Tongue (tissue), 2 donors: ENCODE data around the gene ALOX5AP. TPM values are rescaled to one million over a fixed set of nuclear protein-coding genes. Genes with fewer than 3 reads are reported as not detected.
A peak's percentile ranks its signal among the peaks of the same experiment; 100 is the strongest.

Experiments
- DNase-seq: peaks from one replicate; pipeline ENCODE4 v3.0.0-alpha.2; 2015
- total RNA-seq: library from RNA; depleted of rRNA; stranded (reverse); fragments of >200 nt; gene quantifications from one replicate; pipeline ENCODE4 v1.2.3, GENCODE V29; 2014

ALOX5AP gene
- total RNA-seq, result 0.72 TPM

DNA sequence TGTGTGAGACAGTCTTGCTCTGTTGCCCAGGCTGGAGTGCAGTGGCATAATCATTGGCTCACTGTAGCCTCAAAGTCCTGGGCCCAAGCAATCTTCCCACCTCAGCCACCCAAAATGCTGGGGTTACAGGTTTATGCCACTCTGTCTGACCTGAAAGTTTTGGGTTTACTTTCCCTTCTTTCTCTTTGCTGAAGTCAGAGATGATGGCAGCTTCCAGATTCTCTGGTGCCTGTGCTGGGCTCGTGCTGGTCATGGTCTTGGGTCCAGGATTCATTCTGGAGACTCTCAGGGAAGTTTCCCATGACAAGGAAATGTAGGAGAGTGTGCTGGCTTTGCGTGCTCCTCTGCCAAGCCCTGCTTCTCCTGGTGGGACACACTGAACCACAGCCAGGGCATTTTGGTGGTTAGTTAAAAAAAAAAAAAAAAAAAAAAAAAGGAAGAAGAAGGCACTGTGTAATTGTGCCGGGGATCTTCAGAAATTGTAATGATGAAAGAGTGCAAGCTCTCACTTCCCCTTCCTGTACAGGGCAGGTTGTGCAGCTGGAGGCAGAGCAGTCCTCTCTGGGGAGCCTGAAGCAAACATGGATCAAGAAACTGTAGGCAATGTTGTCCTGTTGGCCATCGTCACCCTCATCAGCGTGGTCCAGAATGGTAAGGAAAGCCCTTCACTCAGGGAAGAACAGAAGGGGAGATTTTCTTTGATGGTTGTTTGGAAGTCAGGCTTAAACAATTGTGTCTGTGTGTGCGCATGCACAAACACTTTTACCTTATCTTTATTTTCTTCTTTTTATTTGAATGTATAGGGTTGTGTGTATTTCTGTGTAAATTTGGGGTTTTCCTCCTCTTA, at the start of gene ALOX5AP:
Gene ALOX5AP, plus strand, starts transcription at position 519 of the 847 bp plus-strand sequence. Its CDS starts 63 bp downstream, at position 582.
- no peak for DNase-seq

DNA sequence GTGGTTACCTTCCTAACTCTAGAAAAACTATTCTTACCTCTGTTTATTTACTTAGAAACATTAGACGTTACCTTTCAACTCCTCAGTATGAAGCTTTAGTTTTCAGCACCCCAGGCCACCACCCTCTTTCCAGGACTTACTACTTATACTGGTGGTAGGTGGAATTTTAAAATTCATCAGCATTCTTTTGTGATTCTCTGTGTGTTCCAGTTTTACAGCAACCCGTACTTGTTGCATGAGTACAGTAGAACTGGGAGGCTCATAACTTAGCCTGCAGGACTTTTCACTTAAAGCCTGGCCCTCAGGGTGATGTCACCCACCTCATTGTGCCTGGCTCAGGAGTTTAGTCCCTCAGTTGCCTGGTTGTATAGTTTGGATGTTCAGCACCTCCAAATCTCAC, 49.4 kb upstream of the ALOX5AP start:
- no peak for DNase-seq

DNA sequence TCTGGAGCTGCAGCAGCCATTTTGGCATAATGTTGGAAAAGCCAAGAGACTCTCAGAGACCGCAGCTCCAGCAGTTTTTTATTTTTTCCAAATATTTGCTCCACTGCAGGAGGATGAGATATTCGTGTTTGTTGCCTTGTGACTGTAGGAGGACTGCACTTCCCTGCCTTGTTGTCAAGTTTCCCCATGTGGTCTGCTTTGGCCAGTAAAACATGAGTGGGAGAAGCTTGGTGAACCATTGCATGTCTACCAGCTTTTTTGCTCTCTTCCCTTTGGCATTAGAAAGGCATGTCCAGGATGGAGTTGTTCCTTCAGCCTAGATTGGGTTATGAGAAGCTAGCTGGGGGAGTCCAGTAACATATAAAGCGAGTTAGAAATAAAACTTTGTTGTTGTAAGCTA, 47.7 kb upstream of the ALOX5AP start:
- no peak for DNase-seq

DNA sequence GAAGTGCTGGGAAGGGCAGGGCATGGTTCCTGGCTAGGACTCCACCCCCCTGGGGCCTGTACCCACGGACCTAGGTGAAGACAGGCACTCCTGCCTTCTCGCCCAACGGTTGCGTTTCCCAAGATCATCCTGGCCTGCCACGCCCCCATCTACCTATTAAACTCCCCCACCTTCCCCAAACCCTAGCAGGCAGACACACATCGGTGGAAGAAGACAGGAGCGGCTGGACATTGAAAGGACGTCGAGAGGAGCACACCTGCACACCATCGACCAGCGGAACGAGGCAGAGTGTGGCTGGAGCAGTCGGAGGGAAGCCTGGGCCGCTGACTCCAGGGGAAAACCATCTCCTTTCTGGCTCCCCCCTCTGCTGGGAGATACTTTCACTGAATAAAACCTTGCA, 45.6 kb upstream of the ALOX5AP start:
- DNase-seq, result no peak

DNA sequence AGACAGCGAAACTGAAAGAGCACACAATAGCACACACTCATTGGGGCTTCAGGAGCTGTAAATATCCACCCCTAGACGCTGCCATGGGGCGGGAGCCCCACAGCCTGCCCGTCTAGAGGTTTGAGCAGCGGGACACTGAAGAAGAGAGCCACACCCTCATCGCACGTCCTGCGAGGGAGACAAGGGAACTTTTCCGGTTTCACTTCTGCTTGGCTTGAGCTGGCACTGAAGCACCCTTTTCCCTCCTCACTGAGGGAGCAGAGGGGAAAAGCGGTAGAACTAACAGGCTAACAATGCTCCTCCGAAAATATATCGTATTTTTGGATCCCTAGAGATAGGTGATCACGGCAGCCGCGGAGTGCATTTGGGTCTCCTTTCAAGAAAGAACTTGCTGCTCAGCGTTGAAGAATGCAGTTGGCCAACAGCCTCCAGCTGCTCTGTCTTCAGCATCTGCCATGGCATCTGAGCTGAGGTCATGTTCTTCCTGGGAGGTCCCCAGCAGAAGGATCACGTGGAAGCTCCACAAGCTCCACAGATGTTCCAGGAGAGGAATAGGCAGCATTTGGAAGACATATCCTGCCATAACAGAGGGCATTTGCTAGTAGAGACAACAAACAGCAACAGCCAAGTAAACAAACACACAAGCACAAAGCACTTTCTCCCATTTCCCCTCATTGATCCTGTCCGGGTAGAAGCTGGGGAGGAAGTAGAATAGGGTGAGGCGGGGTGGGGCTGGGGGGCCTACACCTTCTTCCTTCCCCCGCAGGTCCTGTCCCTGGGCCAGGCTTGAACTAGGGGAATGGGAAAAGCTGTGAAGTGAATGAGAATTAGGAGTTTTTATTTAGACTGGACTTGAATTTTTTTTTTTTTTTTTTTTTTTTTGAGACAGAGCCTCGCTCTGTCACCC, 44.8 kb upstream of the ALOX5AP start:
- peak; percentile 94 for DNase-seq

DNA sequence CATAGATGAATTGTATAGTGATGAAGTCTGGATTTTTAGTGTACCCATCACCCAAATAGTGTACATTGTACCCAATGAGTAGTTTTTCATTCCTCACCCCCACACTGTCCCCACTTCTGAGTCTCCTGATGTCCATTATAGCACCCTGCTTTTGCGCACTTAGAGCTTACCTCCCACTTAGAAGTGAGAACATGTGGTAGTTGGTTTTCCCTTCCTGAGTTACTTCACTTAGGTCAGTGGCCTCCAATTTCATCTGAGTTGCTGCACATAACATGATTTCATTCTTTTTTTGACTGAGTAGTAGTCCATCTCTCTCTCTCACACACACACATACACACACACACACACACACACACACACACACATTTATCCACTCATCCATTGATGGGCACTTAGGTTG, 43.2 kb upstream of the ALOX5AP start:
- no peak for DNase-seq

DNA sequence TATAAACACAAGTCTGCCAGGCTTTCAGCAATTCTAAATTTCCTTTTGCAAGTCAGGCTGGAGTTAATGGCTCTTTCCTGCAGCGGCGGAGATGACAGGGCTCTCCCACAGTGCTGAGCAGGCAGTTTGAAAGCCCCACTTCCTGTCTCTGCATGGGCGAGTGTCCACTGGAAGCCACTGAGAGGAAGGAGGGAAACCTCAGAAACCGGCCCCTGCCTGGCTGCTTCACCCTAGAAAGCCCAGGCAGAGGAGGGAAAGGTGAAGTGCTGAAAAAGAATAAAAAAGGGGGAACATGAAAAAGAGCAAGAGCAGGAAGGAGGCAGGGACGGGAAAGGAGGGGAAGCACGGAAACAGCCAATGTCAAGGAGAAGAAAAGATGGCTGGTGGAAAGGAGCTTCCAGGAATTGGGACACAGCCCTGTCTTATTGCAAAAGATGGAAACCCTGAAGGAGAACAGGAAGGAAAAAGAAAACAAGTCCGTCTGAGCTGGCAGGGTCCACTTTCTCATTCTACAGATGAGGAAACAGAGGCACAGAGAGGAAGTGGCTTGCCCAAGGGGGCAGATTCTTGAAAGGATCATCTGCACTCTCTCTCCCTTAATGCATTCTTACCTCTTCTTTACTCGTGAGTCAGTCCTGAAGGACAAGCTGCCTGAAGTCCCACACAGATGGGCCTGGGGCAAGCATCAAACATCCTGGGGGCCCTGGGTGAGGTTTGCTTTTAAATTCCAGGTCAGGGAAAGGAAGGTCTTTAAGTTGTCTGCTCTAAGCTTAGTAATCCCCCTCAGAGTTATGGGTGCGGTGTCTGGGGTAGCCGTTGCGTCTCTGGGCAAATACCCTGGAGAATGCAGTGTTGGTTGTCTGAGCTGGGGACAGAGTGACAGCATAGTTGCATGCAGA, 38.8 kb upstream of the ALOX5AP start:
- DNase-seq, result peak; percentile 30

DNA sequence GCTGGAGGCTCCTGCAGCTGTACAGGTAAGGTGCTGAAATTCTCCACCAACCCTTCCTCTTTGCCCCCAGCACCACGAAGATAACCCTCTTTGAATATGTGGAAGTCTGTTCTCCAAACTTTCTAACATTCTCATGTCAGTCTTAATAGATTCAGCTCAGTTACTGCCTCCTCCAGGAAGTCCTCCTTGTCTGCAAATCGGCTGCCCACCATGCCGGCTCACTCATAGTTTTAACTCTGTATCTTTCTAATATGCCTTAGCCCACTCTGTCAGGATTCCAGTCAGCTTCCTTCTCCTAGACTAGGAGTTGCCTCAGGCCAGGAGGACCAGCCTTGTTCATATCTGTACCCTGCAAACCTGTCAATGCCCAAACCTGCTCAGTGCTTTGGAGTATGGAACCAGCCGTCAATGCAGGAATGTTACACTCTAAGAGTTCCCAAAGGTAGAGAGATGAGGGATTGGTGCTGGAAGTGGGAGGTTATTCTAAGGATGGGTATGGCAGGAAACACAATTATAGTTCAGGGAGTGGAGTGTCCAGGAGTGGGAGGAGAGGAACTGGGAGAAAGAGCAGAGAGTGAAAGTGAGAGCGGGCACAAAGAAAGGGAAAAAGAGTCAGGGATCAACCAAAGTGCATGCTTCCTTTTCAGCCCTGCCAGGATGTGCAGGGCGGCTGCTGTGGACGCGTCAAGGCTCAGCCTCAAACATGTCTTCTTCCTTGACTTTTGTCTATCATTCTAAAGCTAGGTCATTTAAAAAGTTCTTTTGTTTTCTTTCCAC, 38.0 kb upstream of the ALOX5AP start:
- no peak for DNase-seq

DNA sequence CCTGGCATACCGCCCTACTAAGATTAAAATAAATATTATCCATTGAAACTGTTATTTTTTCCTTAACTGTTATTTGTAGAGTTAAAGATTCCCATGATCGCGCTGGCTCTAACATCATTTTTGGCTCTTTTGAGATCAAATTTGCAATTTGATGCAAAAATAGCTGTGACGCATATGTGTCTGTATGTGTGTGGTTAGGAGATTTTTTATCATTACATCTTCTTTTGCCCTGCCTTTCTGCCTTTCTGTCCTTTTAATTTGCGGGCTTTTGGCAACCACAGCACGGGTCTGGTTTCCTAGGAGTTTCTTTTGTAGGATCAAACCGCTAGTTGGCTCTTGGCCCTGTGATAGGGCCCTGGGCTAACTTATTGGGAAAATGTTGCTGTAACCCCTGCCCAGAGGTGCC, 37.3 kb upstream of the ALOX5AP start:
- DNase-seq, result no peak

DNA sequence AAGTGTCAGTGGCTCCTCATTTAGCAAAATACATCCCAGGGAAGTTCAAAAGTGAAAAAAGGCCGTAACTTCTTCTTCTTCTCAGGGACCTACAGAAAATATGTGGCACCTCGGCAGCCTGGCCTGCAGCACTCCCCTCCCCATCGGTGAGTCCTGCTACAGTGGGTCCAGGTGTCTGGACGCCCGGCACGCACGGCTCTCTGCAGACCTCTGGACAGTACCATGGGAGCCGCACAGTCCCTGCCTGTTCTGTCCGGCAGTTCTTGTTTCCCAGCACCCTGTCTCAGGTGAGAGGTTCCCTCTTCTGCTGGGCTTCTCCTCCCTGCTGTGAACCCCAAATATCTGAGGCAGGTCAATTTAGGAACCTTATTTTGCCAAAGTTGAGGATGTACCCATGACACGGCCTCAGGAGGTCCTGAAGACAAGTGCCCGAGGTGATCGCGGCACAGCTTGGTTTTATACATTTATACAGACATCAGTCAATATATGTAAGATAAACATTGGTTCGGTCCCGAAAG, 36.8 kb upstream of the ALOX5AP start:
- no peak for DNase-seq

DNA sequence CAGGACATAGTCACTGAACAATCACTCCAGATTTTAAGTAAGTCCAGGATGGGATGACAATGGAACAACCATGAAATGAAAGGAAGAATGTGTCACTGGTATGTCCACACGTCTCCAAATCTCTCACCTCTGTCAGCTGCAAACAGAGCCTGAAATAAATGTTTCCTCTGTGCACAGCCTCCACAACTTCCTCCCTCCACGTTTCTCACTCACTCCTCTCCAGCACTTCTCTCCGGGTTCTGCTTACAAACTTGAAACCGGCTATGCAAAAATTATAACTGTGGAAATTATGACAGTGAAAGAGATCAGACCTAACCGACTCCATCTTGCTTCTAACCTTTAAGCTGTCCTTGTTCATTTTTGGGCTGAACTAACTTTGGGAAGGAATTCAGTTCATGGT, 35.0 kb upstream of the ALOX5AP start:
- no peak for DNase-seq

DNA sequence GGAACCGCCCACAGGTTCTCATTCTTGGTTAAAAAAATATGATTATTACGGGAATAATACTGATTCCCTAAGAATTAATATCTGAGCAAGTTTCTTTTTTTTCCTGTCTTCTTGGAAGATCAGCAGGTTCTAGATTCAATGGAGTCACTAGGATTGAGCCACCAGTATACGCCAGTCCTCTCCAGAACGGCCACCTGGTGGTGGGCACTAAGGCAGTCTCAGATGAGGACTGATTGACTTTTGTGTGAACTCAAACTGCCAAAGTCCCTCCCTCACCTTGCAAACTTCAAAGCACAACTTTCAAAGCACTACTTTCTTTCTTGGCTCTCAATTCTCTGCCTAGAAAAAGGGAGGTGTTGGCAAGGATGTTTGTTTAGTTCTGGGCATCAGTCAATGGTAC, 33.3 kb upstream of the ALOX5AP start:
- no peak for DNase-seq

DNA sequence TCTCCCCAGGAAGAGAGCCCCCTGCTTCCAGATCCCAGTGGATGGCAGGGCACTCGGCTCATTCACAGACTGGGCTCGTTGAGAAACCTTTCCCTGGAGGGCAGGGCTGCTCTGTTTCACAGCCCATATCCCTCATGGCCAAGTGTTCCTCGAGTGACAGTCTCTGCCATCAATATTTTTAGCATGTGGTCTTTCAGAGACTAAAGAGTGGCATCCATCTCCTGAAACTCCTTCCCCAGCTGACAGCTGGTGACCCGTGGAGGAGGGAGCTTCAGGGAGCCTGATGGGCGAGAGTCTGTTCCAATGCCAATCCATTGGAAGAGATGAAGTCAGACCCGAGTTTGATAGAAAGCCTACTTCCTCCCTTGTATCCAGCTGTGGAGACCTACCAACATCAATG, 30.7 kb upstream of the ALOX5AP start:
- no peak for DNase-seq

DNA sequence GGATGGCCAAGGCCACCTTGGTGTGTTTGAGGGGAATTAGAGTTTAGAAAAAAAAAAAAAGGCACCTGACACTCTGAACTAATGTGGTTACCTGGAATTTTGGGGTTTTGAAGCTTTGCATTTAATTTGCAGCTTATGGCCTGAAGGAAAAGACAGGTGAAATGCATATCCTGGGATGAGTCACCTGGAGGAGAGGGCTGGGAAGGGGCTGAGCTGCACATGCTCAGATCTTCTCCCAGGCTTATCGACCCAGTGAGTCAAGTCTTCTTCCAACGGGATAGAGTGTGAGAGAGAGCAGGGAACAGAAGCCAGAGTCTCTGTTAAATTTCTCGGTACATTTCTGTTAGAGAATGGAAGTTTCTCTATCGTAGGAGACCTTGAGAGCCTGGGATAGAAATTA, 29.7 kb upstream of the ALOX5AP start:
- no peak for DNase-seq

DNA sequence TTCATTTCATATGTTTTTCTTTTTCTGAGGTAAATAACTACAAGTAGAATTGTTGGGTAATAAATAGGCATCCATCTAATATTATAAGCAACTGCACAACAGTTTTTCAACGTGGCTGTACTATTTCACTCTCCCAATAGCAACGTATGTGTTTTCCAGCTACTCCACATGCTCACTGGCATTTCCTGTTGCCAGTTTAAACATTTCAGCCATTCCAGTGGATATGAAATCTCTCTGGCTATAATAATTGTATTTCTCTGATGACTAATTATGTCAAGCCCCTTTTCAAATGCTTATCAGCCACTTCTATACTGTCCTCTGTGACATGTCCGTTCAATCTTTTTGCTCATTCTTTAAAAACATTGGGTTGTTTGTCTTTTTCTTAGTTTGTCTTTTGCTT, 26.8 kb upstream of the ALOX5AP start:
- no peak for DNase-seq

DNA sequence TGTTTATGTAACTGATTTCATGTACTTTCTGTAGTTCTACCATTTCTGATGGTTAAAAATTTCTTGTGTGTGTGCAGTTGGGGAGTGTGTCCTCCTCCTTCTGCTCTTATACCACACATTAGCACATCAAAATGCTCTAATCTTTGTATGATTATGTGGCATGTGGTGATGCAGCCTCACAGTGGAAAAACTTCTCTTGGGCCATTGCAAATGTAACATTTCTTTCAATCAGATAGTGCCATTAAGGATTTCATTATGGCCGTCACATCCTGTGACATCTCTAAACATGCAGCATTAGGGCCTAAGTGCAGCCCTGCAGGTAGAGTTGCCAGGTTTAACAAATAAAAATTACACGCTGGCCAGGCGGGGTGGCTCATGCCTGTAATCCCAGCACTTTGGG, 24.9 kb upstream of the ALOX5AP start:
- no peak for DNase-seq

DNA sequence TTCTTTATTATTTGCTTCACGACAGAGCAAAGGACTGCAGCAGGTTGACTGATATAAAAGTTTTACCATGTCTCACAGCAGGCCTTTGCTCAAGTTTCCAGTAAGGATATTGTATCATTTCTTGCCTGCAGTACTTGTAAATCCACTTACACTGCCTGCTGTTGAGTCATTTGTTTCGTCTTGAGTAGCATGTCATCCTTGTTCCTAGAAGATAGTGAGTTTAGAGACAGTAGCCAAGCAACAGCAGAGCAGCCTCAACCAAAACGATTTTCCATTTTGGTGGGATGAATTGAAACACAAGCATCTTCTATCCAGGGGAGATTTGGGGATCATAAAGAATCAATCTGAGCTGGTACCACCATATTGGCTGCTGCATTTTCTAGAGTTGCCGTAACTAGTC, 24.0 kb upstream of the ALOX5AP start:
- DNase-seq, result no peak

DNA sequence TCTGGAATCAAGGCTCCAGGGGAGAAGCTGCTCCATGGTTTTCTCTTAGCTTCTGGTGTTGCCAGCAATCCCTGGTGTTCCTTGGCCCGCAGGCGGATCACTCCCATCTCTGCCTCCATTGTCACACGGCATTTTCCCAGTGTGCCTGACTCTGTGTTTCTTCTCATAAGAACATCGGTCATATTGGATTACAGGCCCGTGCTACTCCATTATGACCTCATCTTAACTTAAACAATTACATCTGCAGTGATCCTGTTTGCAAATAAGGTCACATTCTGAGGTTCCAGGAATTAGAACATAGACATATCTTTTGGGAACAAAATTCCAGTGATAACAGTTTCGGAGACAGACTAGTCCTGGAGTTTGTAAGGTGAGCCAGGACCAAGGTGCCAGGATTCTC, 23.5 kb upstream of the ALOX5AP start:
- no peak for DNase-seq

DNA sequence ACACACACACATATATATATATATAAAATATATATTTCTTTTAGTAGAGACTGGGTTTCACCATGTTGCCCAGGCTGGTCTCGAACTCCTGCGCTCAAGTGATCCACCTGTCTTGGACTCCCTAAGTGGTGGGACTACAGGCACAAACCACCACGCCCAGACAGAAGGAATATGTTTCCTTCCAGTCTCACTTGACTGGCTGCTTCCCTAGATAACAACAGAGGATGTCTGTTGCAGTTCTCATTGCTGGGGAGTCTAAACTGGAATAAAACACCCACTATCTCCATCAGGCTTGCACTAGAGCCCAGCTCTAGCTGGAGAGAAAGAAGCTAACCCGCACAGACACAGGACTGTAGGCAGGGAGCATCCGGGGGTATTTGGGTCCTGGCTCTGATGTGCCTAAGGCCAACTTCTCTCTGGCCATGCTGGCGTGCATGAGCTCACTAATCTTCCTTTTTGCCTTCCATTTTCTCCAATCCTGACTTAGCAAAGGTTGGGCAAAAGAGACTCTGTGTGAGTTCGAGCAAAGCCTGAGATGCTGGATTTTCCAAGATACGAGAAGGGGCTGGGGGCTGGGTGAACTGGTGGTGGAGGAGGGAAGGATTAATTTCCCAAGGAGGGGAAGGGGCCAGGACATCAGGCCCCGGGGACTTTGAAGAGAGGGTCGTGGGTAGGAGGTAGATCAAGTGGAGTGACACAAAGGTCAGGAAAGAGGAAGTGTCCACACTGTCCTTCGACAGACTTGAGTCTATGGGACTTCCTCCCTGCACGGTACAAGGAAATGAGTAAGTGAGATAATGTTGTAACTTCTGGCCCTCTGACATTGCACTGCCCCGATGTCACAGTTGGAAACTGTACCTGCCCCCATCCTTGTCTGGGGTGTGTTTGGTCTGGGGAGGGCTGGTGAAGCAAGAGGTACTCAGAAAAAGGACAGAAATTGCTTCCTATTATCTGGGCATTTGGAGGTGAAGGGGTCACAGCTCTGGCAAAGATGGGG, 22.5 kb upstream of the ALOX5AP start:
- no peak for DNase-seq
